HepG2 (cell line): Measurements from ENCODE around the gene IRF2BPL. TPM values are rescaled to one million over a fixed set of nuclear protein-coding genes. Genes with fewer than 3 reads are reported as not detected.
A peak's percentile ranks its signal among the peaks of the same experiment; 100 is the strongest.

ENCODE experiments used
- AHDC1 ChIP-seq: sonication (generic); formaldehyde crosslinking; IDR thresholded peaks from 2 replicates; pipeline ENCODE4 v1.5.1; 2020; ENCODE audit warnings: mild to moderate bottlenecking, missing genetic modification reagents, borderline replicate concordance
- ASH2L ChIP-seq: fragments of 300-600, 200-600 bp; sonication (generic); IDR thresholded peaks from 2 replicates; pipeline ENCODE4 v1.7.0; 2017; ENCODE audit warnings: low read depth, mild to moderate bottlenecking, moderate library complexity, mixed read lengths, low read length; ENCODE audit not compliant: insufficient read length
- ATF4 ChIP-seq, 2 experiments: fragments of 450-650 bp in 1 of 2; sonication (generic) in 1 of 2; formaldehyde crosslinking; IDR thresholded peaks; 2 replicates each; pipeline versions ENCODE4 v1.5.0 to v1.8.0; 2020 to 2022; ENCODE audit warnings: mild to moderate bottlenecking in 1 of 2, missing genetic modification reagents in 1 of 2
- EEA1 ChIP-seq: sonication (generic); formaldehyde crosslinking; IDR thresholded peaks from 2 replicates; pipeline ENCODE4 v1.5.1; 2020; ENCODE audit warnings: mild to moderate bottlenecking, missing genetic modification reagents, borderline replicate concordance
- FOSL2 ChIP-seq: sonication (generic); formaldehyde crosslinking; IDR thresholded peaks from 2 replicates; pipeline ENCODE4 v1.4.0; 2020; ENCODE audit warnings: missing genetic modification reagents
- FOXC1 ChIP-seq: sonication (generic); formaldehyde crosslinking; IDR thresholded peaks from 2 replicates; pipeline ENCODE4 v1.8.0; 2022; ENCODE audit warnings: mild to moderate bottlenecking, missing genetic modification reagents, borderline replicate concordance
- HNRNPK ChIP-seq: fragments of 200-400 bp; formaldehyde crosslinking; IDR thresholded peaks from 2 replicates; pipeline ENCODE4 v1.6.1; 2018; ENCODE audit warnings: low read length, low read depth, moderate library complexity, mild to moderate bottlenecking; ENCODE audit not compliant: poor library complexity, severe bottlenecking
- IKZF4 ChIP-seq: sonication (generic); formaldehyde crosslinking; IDR thresholded peaks from 2 replicates; pipeline ENCODE4 v1.5.1; 2020; ENCODE audit warnings: borderline replicate concordance, mild to moderate bottlenecking, low read depth, missing genetic modification reagents; ENCODE audit errors: not compliant biosample characterization
- MXD3 ChIP-seq: IDR thresholded peaks from 2 replicates; pipeline ENCODE4 v1.6.1; 2016; ENCODE audit warnings: mild to moderate bottlenecking, missing biosample characterization, missing genetic modification reagents
- PHF8 ChIP-seq: sonication (generic); formaldehyde crosslinking; IDR thresholded peaks from 2 replicates; pipeline ENCODE4 v1.5.0; 2020; ENCODE audit warnings: missing genetic modification reagents
- POLR2A ChIP-seq, 2 experiments: IDR thresholded peaks; 2 replicates each; pipeline ENCODE4 v1.6.1; 2011; ENCODE audit warnings: low read depth in 2 of 2, low read length in 2 of 2, mild to moderate bottlenecking in 1 of 2, moderate library complexity in 1 of 2; ENCODE audit not compliant: insufficient read depth in 1 of 2
- RORA ChIP-seq: sonication (generic); formaldehyde crosslinking; IDR thresholded peaks from 2 replicates; pipeline ENCODE4 v1.5.0; 2020; ENCODE audit warnings: mild to moderate bottlenecking, missing genetic modification reagents, moderate library complexity
- YEATS2 ChIP-seq: sonication (generic); formaldehyde crosslinking; IDR thresholded peaks from 2 replicates; pipeline ENCODE4 v1.4.0; 2020; ENCODE audit warnings: missing genetic modification reagents, borderline replicate concordance
- ZFP91 ChIP-seq: sonication (generic); formaldehyde crosslinking; IDR thresholded peaks from 2 replicates; pipeline ENCODE4 v1.9.0; 2022; ENCODE audit warnings: missing genetic modification reagents, mild to moderate bottlenecking, borderline replicate concordance
- ZIK1 ChIP-seq: sonication (generic); formaldehyde crosslinking; IDR thresholded peaks from 2 replicates; pipeline ENCODE4 v1.5.0; 2020; ENCODE audit warnings: mild to moderate bottlenecking, low read depth, missing genetic modification reagents, borderline replicate concordance
- ZNF337 ChIP-seq: sonication (generic); formaldehyde crosslinking; IDR thresholded peaks from 2 replicates; pipeline ENCODE4 v1.5.1; 2020; ENCODE audit warnings: missing genetic modification reagents, low read depth, mild to moderate bottlenecking, borderline replicate concordance
- ZNF367 ChIP-seq: sonication (generic); formaldehyde crosslinking; IDR thresholded peaks from 2 replicates; pipeline ENCODE4 v1.4.0; 2020; ENCODE audit warnings: missing genetic modification reagents, borderline replicate concordance
- ZNF724P ChIP-seq: sonication (generic); formaldehyde crosslinking; IDR thresholded peaks from 2 replicates; pipeline ENCODE4 v1.8.0; 2022; ENCODE audit warnings: missing genetic modification reagents, borderline replicate concordance
- ZNF772 ChIP-seq: sonication (generic); formaldehyde crosslinking; IDR thresholded peaks from 2 replicates; pipeline ENCODE4 v1.5.0; 2020; ENCODE audit warnings: mild to moderate bottlenecking, missing genetic modification reagents
- polyA plus RNA-seq, 8 experiments: library from polyadenylated mRNA; depleted of rRNA in 3 of 8; stranded (reverse) in 7 of 8; unstranded in 1 of 8; fragments of >200 nt; fragmentation: Illumina TruSeq in 4 of 8; extraction: Trizol in 4 of 8; gene quantifications; 2 replicates each; pipeline versions ENCODE4 v1.2.1 to v1.2.3, GENCODE V29; 2011 to 2016; ENCODE audit warnings: low read depth in 4 of 8, missing spikeins in 1 of 8, mixed read lengths in 1 of 8; ENCODE audit not compliant: insufficient read depth in 1 of 8
- total RNA-seq, 5 experiments: library from RNA; depleted of rRNA; stranded (reverse); fragments of >200 nt; fragmentation: Illumina TruSeq; extraction: Trizol; gene quantifications; 2 replicates each; pipeline ENCODE4 v1.2.3, GENCODE V29; 2016; ENCODE audit warnings: low read depth in 1 of 5

Gene IRF2BPL
- total and polyA plus RNA-seq, 2 of the 13 experiments (the other 11 are each of a cell fraction or from before 2014, with no cell fraction given): 6.6 to 8.4 TPM

- TF ChIP-seq ASH2L: peak; percentile 26
- TF ChIP-seq EEA1 (CRISPR knock-in tag): peak; percentile 15; the same call in 1 of the 2 replicates
- TF ChIP-seq RORA (CRISPR knock-in tag): no peak
- TF ChIP-seq ATF4 (CRISPR knock-in tag; IDR thresholded peaks at IDR 0.05): peak in 1 of 2 experiments; percentile 62; a peak in 2 of 4 replicates
- no peak for TF ChIP-seq IKZF4 (CRISPR knock-in tag)
- TF ChIP-seq AHDC1 (CRISPR knock-in tag): no peak
- peak; percentile 45; the same call in 1 of the 2 replicates for TF ChIP-seq ZFP91 (CRISPR knock-in tag)
- no peak for TF ChIP-seq ZNF367 (CRISPR knock-in tag)
- peak; percentile 72 for TF ChIP-seq HNRNPK
- TF ChIP-seq ZNF337 (CRISPR knock-in tag): no peak
- TF ChIP-seq MXD3 (CRISPR knock-in tag): peak; percentile 51
- peak; percentile 71; the same call in 1 of the 2 replicates for TF ChIP-seq ZNF772 (CRISPR knock-in tag)
- TF ChIP-seq YEATS2 (CRISPR knock-in tag): peak; percentile 61; the same call in 1 of the 2 replicates
- TF ChIP-seq FOSL2 (CRISPR knock-in tag): 0 out of 2 replicates have a peak, but pooled peaks have one; percentile 14
- 0 out of 2 replicates have a peak, but pooled peaks have one; percentile 13 for TF ChIP-seq FOXC1 (CRISPR knock-in tag)
- TF ChIP-seq ZNF724P (CRISPR knock-in tag): no peak
- TF ChIP-seq ZIK1 (CRISPR knock-in tag): 0 out of 2 replicates have a peak, but pooled peaks have one; percentile 37
- TF ChIP-seq PHF8 (CRISPR knock-in tag): peak; percentile 39
- TF ChIP-seq POLR2A (IDR thresholded peaks at IDR 0.05; ENCODE audit: insufficient read depth in 1 of 2, low read depth in 2 of 2, low read length in 2 of 2): peak in 1 of 2 experiments; percentile 42; a peak in 1 of 4 replicates
These were observed 747 bp downstream of the IRF2BPL start (continued) for GRCh38 chr14:77027538-77028383.
